NCI-H524 treated with DMSO at 0.1 percent for 48 hours (cell line): ENCODE data around the gene FAM219A.
"Not testable (repeated sequence)": the region's sequence is repeated elsewhere in the genome, so short reads cannot be mapped to it uniquely, and the experiment has no call there.

ENCODE experiments used
- DNase-seq: peaks from one replicate; lab custom pipeline; 2025; lab: John Stamatoyannopoulos, UW

Gene FAM219A

GRCh38 chr9:34484678-34485077, 26.3 kb upstream of the FAM219A start:
- no peak for DNase-seq

- not testable (repeated sequence) for DNase-seq
Measured at GRCh38 chr9:34482746-34483145, 24.4 kb upstream of the FAM219A start.

GRCh38 chr9:34481620-34482019, 23.2 kb upstream of the FAM219A start:
- not testable (repeated sequence) for DNase-seq

GRCh38 chr9:34479431-34479866, 21.1 kb upstream of the FAM219A start:
- DNase-seq: no peak

- no peak for DNase-seq
Measured at GRCh38 chr9:34477541-34477940, 19.2 kb upstream of the FAM219A start.

- peak; percentile 94 for DNase-seq
Measured at GRCh38 chr9:34475097-34475496, 16.7 kb upstream of the FAM219A start.

GRCh38 chr9:34465468-34465867, 7.1 kb upstream of the FAM219A start:
- DNase-seq: no peak

GRCh38 chr9:34464571-34464970, 6.2 kb upstream of the FAM219A start:
- no peak for DNase-seq

GRCh38 chr9:34463901-34464232, 5.5 kb upstream of the FAM219A start:
- DNase-seq: no peak

GRCh38 chr9:34463098-34463900, 4.9 kb upstream of the FAM219A start:
- DNase-seq: no peak

- no peak for DNase-seq
Measured at GRCh38 chr9:34459941-34460340, 1.6 kb upstream of the FAM219A start.

GRCh38 chr9:34459356-34459755, 986 bp upstream of the FAM219A start:
- DNase-seq: no peak

GRCh38 chr9:34458959-34459340, 580 bp upstream of the FAM219A start:
- no peak for DNase-seq

GRCh38 chr9:34457266-34458012, 931 bp downstream of the FAM219A start:
- DNase-seq: no peak

- no peak for DNase-seq
Measured at GRCh38 chr9:34456746-34457145, 1.6 kb downstream of the FAM219A start.

- DNase-seq: no peak
Measured at GRCh38 chr9:34456151-34456550, 2.2 kb downstream of the FAM219A start.

GRCh38 chr9:34454571-34455065, 3.8 kb downstream of the FAM219A start:
- DNase-seq: no peak

GRCh38 chr9:34452568-34452967, 5.8 kb downstream of the FAM219A start:
- no peak for DNase-seq

GRCh38 chr9:34451545-34451944, 6.8 kb downstream of the FAM219A start:
- DNase-seq: no peak

- no peak for DNase-seq
Measured at GRCh38 chr9:34451135-34451534, 7.2 kb downstream of the FAM219A start.

- no peak for DNase-seq
Measured at GRCh38 chr9:34450644-34451043, 7.7 kb downstream of the FAM219A start.

- DNase-seq: no peak
Measured at GRCh38 chr9:34446951-34447350, 11.4 kb downstream of the FAM219A start.

GRCh38 chr9:34446468-34446891, 11.9 kb downstream of the FAM219A start:
- DNase-seq: no peak
